Kidney (tissue), 14 donors: Measurements from ENCODE around the gene PSMB1. TPM values are rescaled to one million over a fixed set of nuclear protein-coding genes. Genes with fewer than 3 reads are reported as not detected.
"Not testable (repeated sequence)": the region's sequence is repeated elsewhere in the genome, so short reads cannot be mapped to it uniquely, and the experiment has no call there.

Source experiments
- DNase-seq, 5 donors: peaks; one replicate each; pipeline ENCODE4 v3.0.0-alpha.2; 2013 to 2020
- FAIRE-seq: peaks from 2 replicates; lab custom pipeline; 2012; peaks lifted over from hg19 to GRCh38; lab: Jason Lieb, UNC
- H3K27ac ChIP-seq, 2 donors: one replicate each; pipeline ENCODE4 v1.7.0; 2013; ENCODE audit warnings: low read depth in 2 of 2, low read length in 2 of 2, inconsistent platforms in 1 of 2
- H3K27me3 ChIP-seq: one replicate; pipeline ENCODE4 v1.7.1; 2013; ENCODE audit warnings: low read length, inconsistent platforms; ENCODE audit not compliant: control insufficient read depth, insufficient read depth
- H3K36me3 ChIP-seq, 3 donors: one replicate each; pipeline versions ENCODE4 v1.7.0 to v1.7.1; 2013; ENCODE audit warnings: low read length in 3 of 3, control low read depth in 1 of 3, inconsistent platforms in 1 of 3; ENCODE audit not compliant: insufficient read depth in 3 of 3, control insufficient read depth in 2 of 3
- H3K4me1 ChIP-seq, 3 donors: one replicate each; pipeline versions ENCODE4 v1.7.0 to v1.7.1; 2013; ENCODE audit warnings: low read length in 3 of 3, inconsistent platforms in 1 of 3, low read depth in 1 of 3; ENCODE audit not compliant: control insufficient read depth in 2 of 3, insufficient read depth in 2 of 3
- H3K4me3 ChIP-seq, 3 donors: one replicate each; pipeline versions ENCODE4 v1.7.0 to v1.8.1; 2013; ENCODE audit warnings: low read length in 3 of 3, control low read depth in 1 of 3, inconsistent platforms in 1 of 3
- H3K9ac ChIP-seq, 3 donors: one replicate each; pipeline versions ENCODE4 v1.7.0 to v1.7.1; 2013; ENCODE audit warnings: low read length in 3 of 3, control low read depth in 1 of 3, inconsistent platforms in 1 of 3
- H3K9me3 ChIP-seq, 3 donors: one replicate each; pipeline versions ENCODE4 v1.7.0 to v1.7.1; 2013; ENCODE audit warnings: low read length in 3 of 3, control low read depth in 1 of 3, inconsistent platforms in 1 of 3; ENCODE audit not compliant: control insufficient read depth in 2 of 3, insufficient read depth in 1 of 3
- intact Hi-C: fragments of 100-400 bp; cut with DNase I; formaldehyde crosslinking; loops from one replicate; pipeline ENCODE4 v1.11.1; 2022
- polyA plus RNA-seq: library from polyadenylated mRNA; stranded (reverse); fragments of 350-450 nt; fragmentation: Illumina TruSeq; extraction: RNeasy Lipid Tissue Mini Kit (QIAGEN cat#74804); gene quantifications from one replicate; pipeline ENCODE4 v1.2.3, GENCODE V29; 2014; ENCODE audit warnings: low read depth, low replicate concordance; ENCODE audit not compliant: insufficient read depth
- total RNA-seq: library from RNA; stranded (reverse); fragmentation: NEBNext Ultra II Directional; extraction: Animal tissue kit (Norgen Biotek cat#: 25700); gene quantifications from one replicate; pipeline ENCODE4 v1.2.1, GENCODE V29; 2021
- TF ChIP-seq, protein P1 (sequence below): IDR thresholded peaks from 3 replicates; pipeline ENCODE4 v1.5.1; 2012; ENCODE audit warnings: mild to moderate bottlenecking, moderate library complexity, borderline replicate concordance; ENCODE audit not compliant: insufficient read depth; ENCODE audit errors: extremely low read depth
- donor health status: control.
- donor health status: control.
- donor health status: control.
- donor health status: control.
- donor health status: control.
- donor health status: DM: yes; HTN: yes; CAD: no.
- donor health status: Normal renal cell carcinoma (clear cell type).

Gene PSMB1
- total and polyA plus RNA-seq, 2 donors from 2014 or later, result 132 to 309 TPM

DNA sequence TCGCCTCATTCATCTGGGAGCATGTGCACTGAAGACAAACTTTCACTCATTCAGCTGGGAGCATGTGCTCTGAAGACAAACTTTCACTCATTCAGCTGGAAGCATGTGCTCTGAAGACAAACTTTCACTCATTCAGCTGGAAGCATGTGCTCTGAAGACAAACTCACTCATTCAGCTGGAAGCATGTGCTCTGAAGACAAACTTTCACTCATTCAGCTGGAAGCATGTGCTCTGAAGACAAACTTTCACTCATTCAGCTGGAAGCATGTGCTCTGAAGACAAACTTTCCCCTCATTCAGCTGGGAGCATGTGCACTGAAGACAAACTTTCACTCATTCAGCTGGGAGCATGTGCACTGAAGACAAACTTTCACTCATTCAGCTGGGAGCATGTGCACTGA, 44.8 kb downstream of the PSMB1 start:
- DNase-seq, H3K4me3 ChIP-seq, H3K9ac ChIP-seq, FAIRE-seq, H3K36me3 ChIP-seq, H3K9me3 ChIP-seq, H3K27me3 ChIP-seq, intact Hi-C loops, H3K4me1 ChIP-seq, H3K27ac ChIP-seq: not testable (repeated sequence)

DNA sequence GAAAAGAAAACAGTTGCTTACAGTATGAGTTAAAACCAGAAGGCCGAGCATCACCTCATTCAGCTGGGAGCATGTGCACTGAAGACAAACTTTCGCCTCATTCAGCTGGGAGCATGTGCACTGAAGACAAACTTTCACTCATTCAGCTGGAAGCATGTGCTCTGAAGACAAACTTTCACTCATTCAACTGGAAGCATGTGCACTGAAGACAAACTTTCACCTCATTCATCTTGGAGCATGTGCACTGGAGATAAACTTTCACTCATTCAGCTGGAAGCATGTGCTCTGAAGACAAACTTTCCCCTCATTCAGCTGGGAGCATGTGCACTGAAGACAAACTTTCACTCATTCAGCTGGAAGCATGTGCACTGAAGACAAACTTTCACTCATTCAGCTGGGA, 45.4 kb downstream of the PSMB1 start:
- H3K9me3 ChIP-seq, H3K27me3 ChIP-seq, H3K9ac ChIP-seq, H3K36me3 ChIP-seq, intact Hi-C loops, FAIRE-seq, H3K27ac ChIP-seq, H3K4me1 ChIP-seq, H3K4me3 ChIP-seq, DNase-seq: not testable (repeated sequence)

DNA sequence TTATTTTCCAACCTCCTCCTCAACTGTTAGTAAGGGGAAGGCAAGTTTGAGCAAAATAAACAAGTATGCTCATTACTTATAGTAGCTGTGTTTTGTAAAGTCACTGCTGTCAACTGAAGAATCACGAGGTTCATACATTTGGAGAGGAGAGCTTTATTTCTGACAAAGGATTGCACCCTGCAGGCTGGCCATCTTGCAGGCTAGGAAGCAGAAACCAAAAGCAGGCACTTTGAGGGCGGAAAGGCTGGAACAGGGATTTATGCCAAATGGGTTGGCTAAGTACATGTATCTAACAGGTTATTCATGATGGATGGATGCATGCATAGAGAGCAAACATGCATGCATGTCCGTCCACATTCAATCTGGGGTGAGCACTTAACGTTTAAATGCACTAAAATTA, 46.7 kb downstream of the PSMB1 start:
- Histone ChIP-seq H3K27me3 (no peaks in the 10 kb centered on the region), H3K4me1 (no peaks in the 10 kb centered on the region), H3K4me3 (no peak overlapping the region), H3K9me3 (no peaks in the 10 kb centered on the region), H3K36me3 (no peaks in the 10 kb centered on the region), H3K27ac (no peak overlapping the region), H3K9ac (no peak overlapping the region)
- no peak for DNase-seq
- TF ChIP-seq, protein P1, sequence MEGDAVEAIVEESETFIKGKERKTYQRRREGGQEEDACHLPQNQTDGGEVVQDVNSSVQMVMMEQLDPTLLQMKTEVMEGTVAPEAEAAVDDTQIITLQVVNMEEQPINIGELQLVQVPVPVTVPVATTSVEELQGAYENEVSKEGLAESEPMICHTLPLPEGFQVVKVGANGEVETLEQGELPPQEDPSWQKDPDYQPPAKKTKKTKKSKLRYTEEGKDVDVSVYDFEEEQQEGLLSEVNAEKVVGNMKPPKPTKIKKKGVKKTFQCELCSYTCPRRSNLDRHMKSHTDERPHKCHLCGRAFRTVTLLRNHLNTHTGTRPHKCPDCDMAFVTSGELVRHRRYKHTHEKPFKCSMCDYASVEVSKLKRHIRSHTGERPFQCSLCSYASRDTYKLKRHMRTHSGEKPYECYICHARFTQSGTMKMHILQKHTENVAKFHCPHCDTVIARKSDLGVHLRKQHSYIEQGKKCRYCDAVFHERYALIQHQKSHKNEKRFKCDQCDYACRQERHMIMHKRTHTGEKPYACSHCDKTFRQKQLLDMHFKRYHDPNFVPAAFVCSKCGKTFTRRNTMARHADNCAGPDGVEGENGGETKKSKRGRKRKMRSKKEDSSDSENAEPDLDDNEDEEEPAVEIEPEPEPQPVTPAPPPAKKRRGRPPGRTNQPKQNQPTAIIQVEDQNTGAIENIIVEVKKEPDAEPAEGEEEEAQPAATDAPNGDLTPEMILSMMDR, result no peak
- FAIRE-seq, result no peak
- intact Hi-C loops, result no loop called here

DNA sequence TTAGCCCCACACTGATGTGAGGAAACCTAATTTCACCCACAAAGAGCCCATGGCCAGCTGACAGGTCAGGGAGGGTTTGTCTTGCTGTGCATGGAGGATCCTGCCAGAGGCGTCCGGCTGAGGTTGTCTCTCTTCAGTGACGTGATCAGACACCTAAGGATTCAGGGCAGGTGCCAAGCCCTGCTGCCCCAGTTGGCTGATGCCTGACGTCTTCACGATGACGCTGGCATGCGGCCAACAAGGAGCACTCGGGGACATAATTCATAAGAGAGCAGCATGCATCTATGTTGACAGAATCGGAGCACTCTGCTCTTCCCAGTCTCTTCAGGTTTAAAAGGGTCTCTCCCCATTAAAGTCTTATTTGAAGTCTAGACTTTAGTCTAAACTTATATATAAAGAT, 47.8 kb downstream of the PSMB1 start:
- DNase-seq (no peak), FAIRE-seq (no peak)
- H3K9ac ChIP-seq, result no peak overlapping the region
- TF ChIP-seq, protein P1, result no peak
- no peak overlapping the region for H3K4me3 ChIP-seq
- intact Hi-C loops, result no loop called here
- no peaks in the 10 kb centered on the region for H3K36me3 ChIP-seq
- H3K9me3 ChIP-seq, result no peaks in the 10 kb centered on the region
- H3K27ac ChIP-seq, result no peak overlapping the region
- H3K27me3 ChIP-seq, result no peaks in the 10 kb centered on the region
- H3K4me1 ChIP-seq, result no peaks in the 10 kb centered on the region

DNA sequence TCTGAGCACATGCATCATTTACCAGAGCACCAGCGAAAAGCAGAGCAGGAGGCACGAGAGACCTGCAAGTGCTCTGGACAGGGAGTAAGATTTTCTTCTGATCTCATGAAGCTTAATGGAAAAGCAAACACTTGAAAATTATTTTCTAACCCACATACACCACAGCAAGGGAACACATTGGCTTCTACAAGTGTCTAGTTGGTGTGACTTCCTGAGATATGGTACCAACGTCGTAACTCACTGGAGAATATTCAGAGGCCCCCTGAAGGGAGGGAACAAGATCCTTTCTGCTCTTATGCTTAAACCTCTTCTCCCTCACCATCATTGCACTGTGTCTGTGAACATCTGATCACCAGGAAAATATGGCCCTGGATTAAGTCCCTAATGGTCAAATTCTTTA, 48.6 kb downstream of the PSMB1 start:
- no peaks in the 10 kb centered on the region for H3K4me1 ChIP-seq
- no peak overlapping the region for H3K27ac ChIP-seq
- TF ChIP-seq, protein P1, result no peak
- no peak overlapping the region for H3K9ac ChIP-seq
- H3K4me3 ChIP-seq, result no peak overlapping the region
- no peaks in the 10 kb centered on the region for H3K36me3 ChIP-seq
- intact Hi-C loops, result no loop called here
- FAIRE-seq (no peak), DNase-seq (no peak)
- H3K27me3 ChIP-seq, result no peaks in the 10 kb centered on the region
- H3K9me3 ChIP-seq, result no peaks in the 10 kb centered on the region
